HG03039 (cell line): ENCODE data around the gene SLC6A19.
"Not testable (repeated sequence)": the region's sequence is repeated elsewhere in the genome, so short reads cannot be mapped to it uniquely, and the experiment has no call there.

Experiments
- ATAC-seq: cut with Tn5 transposase; IDR thresholded peaks from one replicate; pipeline ENCODE4 v1.9.1; 2021; ENCODE audit warnings: mild to moderate bottlenecking, moderate library complexity; ENCODE audit not compliant: unreplicated experiment

The SLC6A19 gene

GRCh38 chr5:1261643-1262042 lies 60.2 kb downstream of the SLC6A19 start:
- ATAC-seq: no peak

- no peak for ATAC-seq
Observed at GRCh38 chr5:1262381-1262780, 61.0 kb downstream of the SLC6A19 start.

GRCh38 chr5:1264211-1264610 lies 62.8 kb downstream of the SLC6A19 start:
- no peak for ATAC-seq

GRCh38 chr5:1265026-1265425 lies 63.6 kb downstream of the SLC6A19 start:
- no peak for ATAC-seq

- ATAC-seq: no peak
Observed at GRCh38 chr5:1265461-1266455, 64.4 kb downstream of the SLC6A19 start.

GRCh38 chr5:1266791-1267190 lies 65.4 kb downstream of the SLC6A19 start:
- no peak for ATAC-seq

- not testable (repeated sequence) for ATAC-seq
Observed at GRCh38 chr5:1267464-1267863, 66.1 kb downstream of the SLC6A19 start.

GRCh38 chr5:1268056-1268455 lies 66.7 kb downstream of the SLC6A19 start:
- ATAC-seq: no peak

- ATAC-seq: no peak
Observed at GRCh38 chr5:1268666-1269065, 67.3 kb downstream of the SLC6A19 start.

GRCh38 chr5:1270426-1270825 lies 69.0 kb downstream of the SLC6A19 start:
- ATAC-seq: no peak

GRCh38 chr5:1270933-1271914 lies 69.8 kb downstream of the SLC6A19 start:
- no peak for ATAC-seq

- no peak for ATAC-seq
Observed at GRCh38 chr5:1272201-1272600, 70.8 kb downstream of the SLC6A19 start.

GRCh38 chr5:1273745-1274144 lies 72.3 kb downstream of the SLC6A19 start:
- no peak for ATAC-seq

- ATAC-seq: no peak
Observed at GRCh38 chr5:1274471-1274870, 73.1 kb downstream of the SLC6A19 start.
